CD14-positive monocyte (primary cell): ENCODE measurements around the gene HOXD8. TPM values are rescaled to one million over a fixed set of nuclear protein-coding genes. Genes with fewer than 3 reads are reported as not detected.

ENCODE experiments used
- DNase-seq, 3 donors: peaks; one replicate each; pipeline ENCODE4 v3.0.0-alpha.2; 2011 to 2022
- H2AFZ ChIP-seq: 2 replicates; pipeline ENCODE4 v1.6.0; 2012; ENCODE audit warnings: mild to moderate bottlenecking, low read depth, low read length, inconsistent platforms; ENCODE audit not compliant: insufficient read depth, poor library complexity, severe bottlenecking
- H3K27ac ChIP-seq, 2 donors: 1 replicate in 1 of 2; 2 replicates in 1 of 2; pipeline ENCODE4 v1.5.1; 2012 to 2013; ENCODE audit warnings: low read length in 2 of 2, control low read depth in 1 of 2, inconsistent platforms in 1 of 2, low read depth in 1 of 2, mild to moderate bottlenecking in 1 of 2
- H3K27me3 ChIP-seq, 2 donors: one replicate each; pipeline versions ENCODE4 v1.6.0 to v1.6.1; 2011 to 2013; ENCODE audit warnings: low read length in 2 of 2; ENCODE audit not compliant: control insufficient read depth in 2 of 2, insufficient read depth in 2 of 2
- H3K36me3 ChIP-seq, 2 donors: replicated peaks in 1 of 2; 1 replicate in 1 of 2; 2 replicates in 1 of 2; pipeline versions ENCODE4 v1.5.1 to v1.6.1; 2012 to 2013; ENCODE audit warnings: low read length in 2 of 2, control low read depth in 1 of 2, inconsistent platforms in 1 of 2, mild to moderate bottlenecking in 1 of 2; ENCODE audit not compliant: insufficient read depth in 2 of 2, control insufficient read depth in 1 of 2
- H3K4me1 ChIP-seq, 2 donors: 1 replicate in 1 of 2; 2 replicates in 1 of 2; pipeline versions ENCODE4 v1.5.1 to v1.6.1; 2012 to 2013; ENCODE audit warnings: low read length in 2 of 2, control low read depth in 1 of 2, inconsistent platforms in 1 of 2, mild to moderate bottlenecking in 1 of 2, moderate library complexity in 1 of 2; ENCODE audit not compliant: insufficient read depth in 2 of 2, control insufficient read depth in 1 of 2
- H3K4me2 ChIP-seq: replicated peaks from 2 replicates; pipeline ENCODE3; 2012; ENCODE audit warnings: low read length, moderate library complexity, mild to moderate bottlenecking; ENCODE audit not compliant: poor library complexity, severe bottlenecking; ENCODE audit errors: extremely low read depth
- H3K4me3 ChIP-seq, 3 experiments: fragments of 200-600 bp in 1 of 3; sonication (generic) in 1 of 3; replicated peaks in 1 of 3; 1 replicate in 2 of 3; 2 replicates in 1 of 3; pipeline ENCODE4 v1.5.1; 2011 to 2013; ENCODE audit warnings: low read length in 3 of 3, mild to moderate bottlenecking in 3 of 3, control low read depth in 2 of 3, low read depth in 2 of 3, inconsistent platforms in 1 of 3, moderate library complexity in 1 of 3
- H3K79me2 ChIP-seq: 2 replicates; pipeline ENCODE4 v1.6.0; 2012; ENCODE audit warnings: mild to moderate bottlenecking, control low read depth, inconsistent platforms, low read length, moderate library complexity; ENCODE audit not compliant: insufficient read depth
- H3K9ac ChIP-seq: 2 replicates; pipeline ENCODE4 v1.6.0; 2017; ENCODE audit warnings: low read length, mild to moderate bottlenecking; ENCODE audit not compliant: insufficient read depth, poor library complexity, severe bottlenecking
- H3K9me3 ChIP-seq, 2 donors: replicated peaks in 1 of 2; 1 replicate in 1 of 2; 2 replicates in 1 of 2; pipeline versions ENCODE4 v1.5.1 to v1.6.1; 2012 to 2013; ENCODE audit warnings: low read length in 2 of 2, control low read depth in 1 of 2; ENCODE audit not compliant: control insufficient read depth in 1 of 2, insufficient read depth in 1 of 2
- H4K20me1 ChIP-seq: 2 replicates; pipeline ENCODE4 v1.6.0; 2012; ENCODE audit warnings: mild to moderate bottlenecking, low read length, control low read depth, moderate library complexity; ENCODE audit not compliant: insufficient read depth
- H3K27ac Mint-ChIP-seq, 7 donors: one replicate each; pipeline ENCODE4 v1.8.0; 2020; ENCODE audit warnings: mild to moderate bottlenecking in 7 of 7, mixed read lengths in 7 of 7, moderate library complexity in 6 of 7, inconsistent platforms in 2 of 7
- H3K27me3 Mint-ChIP-seq, 3 donors: one replicate each; pipeline ENCODE4 v1.8.0; 2021 to 2022; ENCODE audit warnings: low read depth in 3 of 3, mild to moderate bottlenecking in 3 of 3, mixed read lengths in 3 of 3, moderate library complexity in 3 of 3, inconsistent platforms in 1 of 3
- H3K36me3 Mint-ChIP-seq, 2 donors: one replicate each; pipeline ENCODE4 v1.8.0; 2020; ENCODE audit warnings: mixed read lengths in 2 of 2, inconsistent platforms in 1 of 2, mild to moderate bottlenecking in 1 of 2
- H3K4me1 Mint-ChIP-seq: one replicate; pipeline ENCODE4 v1.8.0; 2020; ENCODE audit warnings: mild to moderate bottlenecking, mixed read lengths
- H3K4me3 Mint-ChIP-seq, 2 donors: one replicate each; pipeline ENCODE4 v1.8.0; 2020; ENCODE audit warnings: mild to moderate bottlenecking in 2 of 2, mixed read lengths in 2 of 2, moderate library complexity in 1 of 2
- H3K9me3 Mint-ChIP-seq, 7 donors: one replicate each; pipeline ENCODE4 v1.8.0; 2020 to 2022; ENCODE audit warnings: mixed read lengths in 7 of 7, mild to moderate bottlenecking in 6 of 7, moderate library complexity in 6 of 7, inconsistent platforms in 2 of 7
- WGBS: methylation state at CpG from one replicate; pipeline ENCODE4 v1.1.5; 2013; ENCODE audit warnings: missing lambda C conversion rate; ENCODE audit not compliant: insufficient coverage; 5-methylcytosine and 5-hydroxymethylcytosine counted together
- intact Hi-C, 2 donors: fragments of 100-400 bp; cut with micrococcal nuclease; formaldehyde crosslinking; loops; one replicate each; pipeline versions ENCODE4 v1.15.0 to v1.15.1; 2023
- polyA plus RNA-seq, 3 donors: library from polyadenylated mRNA; depleted of rRNA in 1 of 3; unstranded in 2 of 3; stranded (reverse) in 1 of 3; fragments of 300-500 nt in 2 of 3; fragments of >200 nt in 1 of 3; fragmentation: Illumina TruSeq in 2 of 3; gene quantifications; 1 replicate in 2 of 3; 2 replicates in 1 of 3; pipeline ENCODE4 v1.2.3, GENCODE V29; 2012 to 2021
- TF ChIP-seq, protein P1 (sequence below): fragments of 200-600 bp; IDR thresholded peaks from one replicate; pipeline ENCODE4 v1.8.0; 2022; ENCODE audit warnings: antibody characterized with exemption, mild to moderate bottlenecking

HOXD8 gene
- polyA plus RNA-seq, 3 donors = not detected

DNA sequence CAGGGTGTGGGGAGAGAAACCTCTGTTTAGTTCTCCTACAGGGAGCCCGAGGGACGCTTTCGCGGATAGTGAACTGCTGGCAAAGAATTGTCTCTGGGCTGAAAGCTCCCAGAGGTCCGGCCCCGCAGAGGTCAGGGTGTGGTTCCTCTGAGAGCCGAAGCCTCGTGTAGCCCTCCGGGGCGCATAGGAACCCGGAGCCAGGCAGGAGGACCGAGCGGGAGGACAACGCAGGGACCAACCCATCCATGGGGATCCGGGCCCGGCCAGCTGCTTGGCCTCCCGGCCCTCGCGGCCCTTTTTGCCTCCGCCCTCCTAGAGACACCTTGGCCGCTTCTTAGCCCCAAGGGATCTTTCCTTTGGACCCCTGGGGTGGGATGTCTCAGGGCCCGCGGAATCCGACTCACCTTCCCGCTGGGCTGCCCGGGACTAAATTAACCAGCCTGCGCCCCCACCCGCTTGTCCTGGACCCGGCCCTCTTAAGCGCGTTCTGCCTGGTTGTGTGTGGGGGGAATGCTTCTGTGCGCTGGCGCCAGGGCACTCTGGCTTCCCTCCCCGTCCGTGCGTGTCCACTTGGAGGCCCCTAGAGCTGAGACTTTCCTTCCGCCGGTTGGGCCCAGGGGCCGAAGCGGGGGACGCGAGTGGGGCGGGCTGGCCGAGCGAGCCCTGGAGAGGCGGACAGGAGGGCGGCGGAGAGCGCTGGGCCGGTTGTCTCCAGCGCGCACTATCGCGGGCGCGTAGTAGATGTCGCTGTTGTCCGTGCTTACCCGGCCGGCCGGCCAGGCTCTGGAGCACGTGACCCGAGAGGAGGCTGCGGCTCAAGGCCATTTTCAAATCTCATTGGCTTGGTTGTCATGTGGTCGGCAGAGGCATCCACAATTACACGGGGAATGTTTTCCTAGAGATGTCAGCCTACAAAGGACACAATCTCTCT, 13.4 kb upstream of the HOXD8 start, which contains the start of gene HOXD10:
Gene HOXD10 (plus strand): TSS at position 896 of the 931 bp plus-strand sequence. CDS start 56 bp downstream, outside the sequence.
- no peak for DNase-seq
- WGBS = 9% methylated on average over 61 of the region's 66 CpGs
- no peak within 1 kb of the TSS for H3K9ac ChIP-seq
- peaks cover 13 to 77% of the 10 kb centered on the region in 2 donors for H3K9me3 ChIP-seq
- TF ChIP-seq, protein P1, sequence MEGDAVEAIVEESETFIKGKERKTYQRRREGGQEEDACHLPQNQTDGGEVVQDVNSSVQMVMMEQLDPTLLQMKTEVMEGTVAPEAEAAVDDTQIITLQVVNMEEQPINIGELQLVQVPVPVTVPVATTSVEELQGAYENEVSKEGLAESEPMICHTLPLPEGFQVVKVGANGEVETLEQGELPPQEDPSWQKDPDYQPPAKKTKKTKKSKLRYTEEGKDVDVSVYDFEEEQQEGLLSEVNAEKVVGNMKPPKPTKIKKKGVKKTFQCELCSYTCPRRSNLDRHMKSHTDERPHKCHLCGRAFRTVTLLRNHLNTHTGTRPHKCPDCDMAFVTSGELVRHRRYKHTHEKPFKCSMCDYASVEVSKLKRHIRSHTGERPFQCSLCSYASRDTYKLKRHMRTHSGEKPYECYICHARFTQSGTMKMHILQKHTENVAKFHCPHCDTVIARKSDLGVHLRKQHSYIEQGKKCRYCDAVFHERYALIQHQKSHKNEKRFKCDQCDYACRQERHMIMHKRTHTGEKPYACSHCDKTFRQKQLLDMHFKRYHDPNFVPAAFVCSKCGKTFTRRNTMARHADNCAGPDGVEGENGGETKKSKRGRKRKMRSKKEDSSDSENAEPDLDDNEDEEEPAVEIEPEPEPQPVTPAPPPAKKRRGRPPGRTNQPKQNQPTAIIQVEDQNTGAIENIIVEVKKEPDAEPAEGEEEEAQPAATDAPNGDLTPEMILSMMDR = no peak
- peak within 1 kb of the TSS in 1 of 7 donors; percentile 47 for H3K27ac Mint-ChIP-seq
- H3K4me1 ChIP-seq = no peaks in the 10 kb centered on the region
- H4K20me1 ChIP-seq = no peaks in the 10 kb centered on the region
- peaks cover 12% of the 10 kb centered on the region for H3K4me1 Mint-ChIP-seq
- H3K27me3 Mint-ChIP-seq = peaks cover 95 to 99% (median 98%) of the 10 kb centered on the region in 3 donors
- peaks cover 2 to 10% of the 10 kb centered on the region in 2 donors for H3K36me3 Mint-ChIP-seq
- H3K27me3 ChIP-seq = peaks cover 96 to 100% of the 10 kb centered on the region in 2 donors
- intact Hi-C loops = no loop called here
- H3K9me3 Mint-ChIP-seq = peaks cover 4 to 49% (median 32%) of the 10 kb centered on the region in 7 donors
- H3K4me3 Mint-ChIP-seq = peak within 1 kb of the TSS in 1 of 2 donors; percentile 85
- H3K79me2 ChIP-seq = no peaks in the 10 kb centered on the region
- H3K4me3 ChIP-seq = no peak within 1 kb of the TSS
- no peak within 1 kb of the TSS for H3K27ac ChIP-seq
- no peaks in the 10 kb centered on the region for H3K36me3 ChIP-seq
- no peak within 1 kb of the TSS for H2AFZ ChIP-seq
- no peak within 1 kb of the TSS for H3K4me2 ChIP-seq

GRCh38 chr2:176117162-176117822, 12.2 kb upstream of the HOXD8 start:
- peaks cover 9% of the 10 kb centered on the region for H3K4me1 Mint-ChIP-seq
- no peak overlapping the region for H3K4me2 ChIP-seq
- H2AFZ ChIP-seq = no peak overlapping the region
- 22% methylated on average over 35 of the region's 40 CpGs for WGBS
- H3K9me3 ChIP-seq = peaks cover 13 to 76% of the 10 kb centered on the region in 2 donors
- peak overlapping the region in 1 of 2 donors; percentile 85 for H3K4me3 Mint-ChIP-seq
- H3K27ac Mint-ChIP-seq = no peak overlapping the region
- H3K79me2 ChIP-seq = no peaks in the 10 kb centered on the region
- no peak overlapping the region for H3K9ac ChIP-seq
- no peak for DNase-seq
- H3K9me3 Mint-ChIP-seq = peaks cover 4 to 43% (median 31%) of the 10 kb centered on the region in 7 donors
- peaks cover 93 to 99% (median 97%) of the 10 kb centered on the region in 3 donors for H3K27me3 Mint-ChIP-seq
- peaks cover under 1 to 3% of the 10 kb centered on the region in 2 donors for H3K4me1 ChIP-seq
- intact Hi-C loops = no loop called here
- H3K36me3 ChIP-seq = no peaks in the 10 kb centered on the region
- peaks cover 2 to 7% of the 10 kb centered on the region in 2 donors for H3K36me3 Mint-ChIP-seq
- H4K20me1 ChIP-seq = no peaks in the 10 kb centered on the region
- H3K27ac ChIP-seq = no peak overlapping the region
- TF ChIP-seq, protein P1 = no peak
- no peak overlapping the region for H3K4me3 ChIP-seq
- H3K27me3 ChIP-seq = peaks cover 93 to 99% of the 10 kb centered on the region in 2 donors
